SK-N-SH (cell line): ENCODE data around the gene ATP6V1C2. TPM values are rescaled to one million over a fixed set of nuclear protein-coding genes. Genes with fewer than 3 reads are reported as not detected.

Experiments used
- CTCF ChIA-PET: fragments of 300-600, 350-600 bp; formaldehyde crosslinking; extraction: SDS; loops from one replicate; lab custom pipeline; 2021; lab: Yijun Ruan, JAX
- POLR2A ChIA-PET: fragments of 350-600 bp; sonication (Branson Sonifier 250); formaldehyde crosslinking; extraction: SDS; loops from one replicate; lab custom pipeline; 2020; ENCODE audit warnings: antibody characterized with exemption, inconsistent platforms; lab: Yijun Ruan, JAX
- DNase-seq: peaks from one replicate; pipeline ENCODE4 v3.0.0; 2012
- H2AFZ ChIP-seq: fragments of 200-600 bp; sonication (generic); 2 replicates; pipeline ENCODE4 v1.8.1; 2016; ENCODE audit warnings: antibody characterized with exemption, mild to moderate bottlenecking, low read depth
- H3F3A ChIP-seq: fragments of 200-600 bp; sonication (generic); replicated peaks from 2 replicates; pipeline ENCODE3; 2016; ENCODE audit warnings: antibody characterized with exemption, mild to moderate bottlenecking; ENCODE audit not compliant: insufficient read depth
- H3K27ac ChIP-seq, 2 experiments: fragments of 200-500 bp in 1 of 2; fragments of 200-600 bp in 1 of 2; sonication (Bioruptor generic) in 1 of 2; sonication (generic), shearing (Covaris generic) in 1 of 2; 2 replicates each; pipeline versions ENCODE4 v1.5.1 to v1.6.1; 2014 to 2016; ENCODE audit warnings: low read depth in 2 of 2, inconsistent platforms in 1 of 2, low read length in 1 of 2, mild to moderate bottlenecking in 1 of 2, mixed read lengths in 1 of 2
- H3K27me3 ChIP-seq: fragments of 200-600 bp; sonication (generic), shearing (Covaris generic); 2 replicates; pipeline ENCODE4 v1.6.1; 2016; ENCODE audit warnings: mixed run types; ENCODE audit not compliant: insufficient read depth
- H3K36me3 ChIP-seq, 2 experiments: fragments of 200-500 bp in 1 of 2; fragments of 200-600 bp in 1 of 2; sonication (Bioruptor generic) in 1 of 2; sonication (generic) in 1 of 2; replicated peaks in 1 of 2; 2 replicates each; pipeline versions ENCODE3 to v1.5.1; 2014 to 2016; ENCODE audit warnings: low read length in 1 of 2, mild to moderate bottlenecking in 1 of 2; ENCODE audit not compliant: insufficient read depth in 2 of 2, control insufficient read depth in 1 of 2
- H3K4me1 ChIP-seq, 2 experiments: fragments of 200-500 bp in 1 of 2; fragments of 200-600 bp in 1 of 2; sonication (Bioruptor generic) in 1 of 2; sonication (generic), shearing (Covaris generic) in 1 of 2; 2 replicates each; pipeline versions ENCODE4 v1.5.1 to v1.6.1; 2014 to 2016; ENCODE audit warnings: low read depth in 1 of 2, low read length in 1 of 2, mixed run types in 1 of 2; ENCODE audit not compliant: insufficient read depth in 2 of 2, control insufficient read depth in 1 of 2
- H3K4me2 ChIP-seq: fragments of 200-600 bp; sonication (generic), shearing (Covaris generic); 2 replicates; pipeline ENCODE4 v1.6.1; 2017; ENCODE audit warnings: mixed run types
- H3K4me3 ChIP-seq, 2 experiments: fragments of 200-500 bp in 1 of 2; fragments of 200-600 bp in 1 of 2; sonication (Bioruptor generic) in 1 of 2; sonication (generic), shearing (Covaris generic) in 1 of 2; 2 replicates each; pipeline versions ENCODE4 v1.5.1 to v1.8.1; 2014 to 2016; ENCODE audit warnings: low read depth in 2 of 2, inconsistent platforms in 1 of 2, low read length in 1 of 2, mild to moderate bottlenecking in 1 of 2, mixed read lengths in 1 of 2, moderate library complexity in 1 of 2
- H3K79me2 ChIP-seq: fragments of 200-600 bp; sonication (generic); 2 replicates; pipeline ENCODE4 v1.8.1; 2017; ENCODE audit warnings: mild to moderate bottlenecking; ENCODE audit not compliant: insufficient read depth
- H3K9ac ChIP-seq: fragments of 200-600 bp; sonication (generic); 2 replicates; pipeline ENCODE4 v1.6.1; 2017; ENCODE audit warnings: mixed run types
- H3K9me2 ChIP-seq: fragments of 200-600 bp; sonication (generic); 2 replicates; pipeline ENCODE4 v1.6.1; 2017; ENCODE audit warnings: mixed run types
- H3K9me3 ChIP-seq: fragments of 200-600 bp; sonication (generic); 2 replicates; pipeline ENCODE4 v1.6.1; 2017; ENCODE audit warnings: mixed run types, mild to moderate bottlenecking, moderate library complexity
- H4K20me1 ChIP-seq: fragments of 200-600 bp; sonication (generic); 2 replicates; pipeline ENCODE4 v1.6.1; 2017; ENCODE audit warnings: mild to moderate bottlenecking, mixed run types; ENCODE audit not compliant: insufficient read depth
- EP300 ChIP-seq, 2 experiments: IDR thresholded peaks; 2 replicates each; pipeline versions ENCODE4 v1.4.0 to v1.6.1; 2012; ENCODE audit warnings: borderline replicate concordance in 1 of 2, low read depth in 1 of 2, low read length in 1 of 2
- EZH2phosphoT487 ChIP-seq: fragments of 200-600 bp; sonication (generic); IDR thresholded peaks from 2 replicates; pipeline ENCODE4 v1.6.1; 2017; ENCODE audit warnings: low read depth, mixed run types, mild to moderate bottlenecking, antibody characterized with exemption, moderate library complexity, borderline replicate concordance
- FOXM1 ChIP-seq: IDR thresholded peaks from 2 replicates; pipeline ENCODE4 v1.4.0; 2012; ENCODE audit warnings: low read depth, mild to moderate bottlenecking
- GABPA ChIP-seq: IDR thresholded peaks from 2 replicates; pipeline ENCODE4 v1.4.0; 2012; ENCODE audit warnings: low read depth, mild to moderate bottlenecking
- GATA2 ChIP-seq: sonication (generic); formaldehyde crosslinking; IDR thresholded peaks from 2 replicates; pipeline ENCODE4 v1.5.0; 2020; ENCODE audit warnings: mild to moderate bottlenecking, missing genetic modification reagents
- IRF3 ChIP-seq: fragments of 150-350 bp; IDR thresholded peaks from 2 replicates; pipeline ENCODE4 v1.6.1; 2016; ENCODE audit warnings: mild to moderate bottlenecking, low read depth, low read length
- JUND ChIP-seq: IDR thresholded peaks from 2 replicates; pipeline ENCODE4 v1.4.0; 2012
- MAX ChIP-seq: IDR thresholded peaks from 2 replicates; pipeline ENCODE4 v1.4.0; 2012; ENCODE audit warnings: low read depth
- MEF2A ChIP-seq: IDR thresholded peaks from 2 replicates; pipeline ENCODE4 v1.4.0; 2012; ENCODE audit warnings: low read depth, borderline replicate concordance
- NRF1 ChIP-seq: IDR thresholded peaks from 2 replicates; pipeline ENCODE4 v1.6.1; 2012; ENCODE audit warnings: low read depth, mild to moderate bottlenecking, low read length
- PBX3 ChIP-seq: IDR thresholded peaks from 2 replicates; pipeline ENCODE4; 2012
- RXRA ChIP-seq: IDR thresholded peaks from 2 replicates; pipeline ENCODE4 v1.4.0; 2012; ENCODE audit warnings: low read depth, mild to moderate bottlenecking, borderline replicate concordance
- SIN3A ChIP-seq: IDR thresholded peaks from 2 replicates; pipeline ENCODE4 v1.6.1; 2012; ENCODE audit warnings: low read depth, mild to moderate bottlenecking, low read length, moderate library complexity, borderline replicate concordance
- TAF1 ChIP-seq: IDR thresholded peaks from 2 replicates; pipeline ENCODE4 v1.6.1; 2012; ENCODE audit warnings: low read depth, mild to moderate bottlenecking, low read length, moderate library complexity, borderline replicate concordance
- USF1 ChIP-seq: IDR thresholded peaks from 2 replicates; pipeline ENCODE4 v1.4.0; 2012; ENCODE audit warnings: low read depth, borderline replicate concordance
- YY1 ChIP-seq: IDR thresholded peaks from 2 replicates; pipeline ENCODE4 v1.4.0; 2012; ENCODE audit warnings: low read depth, mild to moderate bottlenecking
- WGBS: methylation state at CpG from one replicate; pipeline ENCODE4 v1.1.6; 2017; ENCODE audit warnings: low lambda C conversion rate; 5-methylcytosine and 5-hydroxymethylcytosine counted together
- polyA plus RNA-seq, 3 experiments: library from polyadenylated mRNA; depleted of rRNA; stranded (reverse); fragments of >200 nt; gene quantifications; 2 replicates each; pipeline ENCODE4 v1.2.3, GENCODE V29; 2012
- TF ChIP-seq, protein P1 (sequence below): fragments of 150-350 bp; IDR thresholded peaks from 2 replicates; pipeline ENCODE4 v1.6.1; 2017; ENCODE audit warnings: antibody characterized with exemption, low read length, low read depth, borderline replicate concordance

Gene ATP6V1C2
- polyA plus RNA-seq, 1 of the 3 experiments (the other 2 are of a cell fraction) = 0.12 TPM

- POLR2A ChIA-PET = interaction anchor here (0.9 kb wide), 1 partner anchor 17 kb away, joined by 3 read pairs; the partner anchor contains the start of gene PDIA6
- DNase-seq = no peak
- H3K4me2 ChIP-seq = no peak overlapping the region
- H3K9me3 ChIP-seq = no peaks in the 10 kb centered on the region
- H2AFZ ChIP-seq = no peak overlapping the region
- no peak overlapping the region for H3K27ac ChIP-seq
- H3K4me1 ChIP-seq = peaks cover 0 to 29% of the 10 kb centered on the region in 2 experiments; a peak in 1 of 4 replicates
- no peaks in the 10 kb centered on the region for H3K36me3 ChIP-seq
- TF ChIP-seq EZH2phosphoT487 = no peak
- no peak for TF ChIP-seq PBX3
- TF ChIP-seq, protein P1, sequence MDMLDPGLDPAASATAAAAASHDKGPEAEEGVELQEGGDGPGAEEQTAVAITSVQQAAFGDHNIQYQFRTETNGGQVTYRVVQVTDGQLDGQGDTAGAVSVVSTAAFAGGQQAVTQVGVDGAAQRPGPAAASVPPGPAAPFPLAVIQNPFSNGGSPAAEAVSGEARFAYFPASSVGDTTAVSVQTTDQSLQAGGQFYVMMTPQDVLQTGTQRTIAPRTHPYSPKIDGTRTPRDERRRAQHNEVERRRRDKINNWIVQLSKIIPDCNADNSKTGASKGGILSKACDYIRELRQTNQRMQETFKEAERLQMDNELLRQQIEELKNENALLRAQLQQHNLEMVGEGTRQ = no peak
- no peak for TF ChIP-seq TAF1
- no peak for TF ChIP-seq RXRA
- TF ChIP-seq USF1 = no peak
- no peak for TF ChIP-seq YY1
- TF ChIP-seq EP300 (IDR thresholded peaks at IDR 0.05; ENCODE audit: borderline replicate concordance in 1 of 2, low read depth in 1 of 2, low read length in 1 of 2) = no peak
- no peak for TF ChIP-seq IRF3
- TF ChIP-seq NRF1 = no peak
- TF ChIP-seq GABPA = no peak
- no peak for TF ChIP-seq MEF2A
- TF ChIP-seq MAX = no peak
- TF ChIP-seq GATA2 (CRISPR knock-in tag) = no peak
- no peak for TF ChIP-seq FOXM1
- no peak for TF ChIP-seq JUND
- TF ChIP-seq SIN3A = no peak
- H3K9me2 ChIP-seq = no peaks in the 10 kb centered on the region
- H3K27me3 ChIP-seq = peaks cover 49% of the 10 kb centered on the region; the same call in 1 of the 2 replicates
- WGBS = 75% methylated on average over 8 of the region's 8 CpGs
- no peaks in the 10 kb centered on the region for H4K20me1 ChIP-seq
- H3F3A ChIP-seq = no peaks in the 10 kb centered on the region
- CTCF ChIA-PET = interaction anchor here (0.5 to 11.5 kb wide), 15 partner anchors 11 to 581 kb away, joined by 3 to 666 read pairs (median 4); partner anchors contain the start of gene KCNF1
- H3K4me3 ChIP-seq = no peak overlapping the region
- H3K79me2 ChIP-seq = no peaks in the 10 kb centered on the region
- H3K9ac ChIP-seq = no peak overlapping the region
Measured at GRCh38 chr2:10830203-10830602, 108.8 kb downstream of the ATP6V1C2 start.
